Adrenal gland (tissue), 12 donors: Measurements from ENCODE around the gene FBXL17. TPM values are rescaled to one million over a fixed set of nuclear protein-coding genes. Genes with fewer than 3 reads are reported as not detected.
A peak's percentile ranks its signal among the peaks of the same experiment; 100 is the strongest.

Experiments
- DNase-seq, 7 donors: peaks; one replicate each; pipeline ENCODE4 v3.0.0-alpha.2; 2019 to 2020
- H3K27ac ChIP-seq, 5 donors: fragments of 200-600 bp; sonication (generic) in 4 of 5; 1 replicate in 3 of 5; 2 replicates in 2 of 5; pipeline versions ENCODE4 v1.5.1 to v1.8.0; 2016 to 2020; ENCODE audit warnings: mild to moderate bottlenecking in 1 of 5
- H3K27me3 ChIP-seq: fragments of 200-600 bp; 2 replicates; pipeline ENCODE4 v1.8.0; 2021
- H3K36me3 ChIP-seq, 2 donors: fragments of 200-600 bp; replicated peaks in 1 of 2; 1 replicate in 1 of 2; 2 replicates in 1 of 2; pipeline versions ENCODE4 v1.5.1 to v1.8.0; 2018 to 2022
- H3K4me1 ChIP-seq, 2 donors: fragments of 200-600 bp; replicated peaks in 1 of 2; 1 replicate in 1 of 2; 2 replicates in 1 of 2; pipeline versions ENCODE4 v1.5.1 to v1.8.0; 2018 to 2021
- H3K4me3 ChIP-seq, 4 donors: fragments of 200-600 bp; sonication (generic) in 3 of 4; one replicate each; pipeline ENCODE4 v1.5.1; 2016 to 2018
- H3K9me3 ChIP-seq, 3 donors: fragments of 200-600 bp; sonication (generic) in 1 of 3; replicated peaks in 1 of 3; 1 replicate in 2 of 3; 2 replicates in 1 of 3; pipeline versions ENCODE4 v1.5.1 to v1.8.0; 2016 to 2021
- POLR2A ChIP-seq, 2 donors: fragments of 450-650 bp; IDR thresholded peaks; one replicate each; pipeline ENCODE4 v1.6.1; 2017; ENCODE audit warnings: antibody characterized with exemption in 2 of 2, mild to moderate bottlenecking in 2 of 2, moderate library complexity in 1 of 2
- WGBS, 4 donors: extraction: QIAGEN DNeasy Blood & Tissue Kit in 2 of 4; methylation state at CpG; one replicate each; pipeline versions ENCODE4 v1.1.5 to v1.1.7; 2013 to 2017; 5-methylcytosine and 5-hydroxymethylcytosine counted together
- intact Hi-C, 2 donors: fragments of 100-400 bp; cut with DNase I; formaldehyde crosslinking; loops; one replicate each; pipeline versions ENCODE4 v1.14.1 to v1.15.0; 2022 to 2023
- polyA plus RNA-seq, 3 donors: library from polyadenylated mRNA; stranded (reverse); fragments of 200-250 nt in 2 of 3; fragments of 350-450 nt in 1 of 3; fragmentation: Illumina TruSeq in 1 of 3; extraction: RNeasy Lipid Tissue Mini Kit (QIAGEN cat#74804) in 1 of 3; gene quantifications; one replicate each; pipeline ENCODE4 v1.2.3, GENCODE V29; 2013 to 2014
- total RNA-seq, 9 donors: library from RNA; depleted of rRNA in 4 of 9; stranded (reverse); fragments of >200 nt in 4 of 9; fragments of 120-200 nt in 1 of 9; fragmentation: NEBNext Ultra II Directional in 1 of 9; extraction: Animal tissue kit (Norgen Biotek cat#: 25700) in 1 of 9; gene quantifications; one replicate each; pipeline versions ENCODE4 v1.1.0 to v1.2.4, GENCODE V29; 2013 to 2023
- TF ChIP-seq, protein P1 (sequence below), 6 experiments: fragments of 450-650 bp in 4 of 6; fragments of 200-600 bp in 2 of 6; sonication (generic) in 1 of 6; IDR thresholded peaks; 1 replicate in 5 of 6; 2 replicates in 1 of 6; pipeline versions ENCODE4 v1.5.1 to v1.8.0; 2016 to 2021; ENCODE audit warnings: antibody characterized with exemption in 6 of 6, mild to moderate bottlenecking in 2 of 6, moderate library complexity in 1 of 6
- donor health status: healthy with polysubstance abuse.
- donor health status: Bipolar disorder and iron deficiency.
- donor health status: DM: yes; HTN: yes; CAD: no.
- donor health status: DM: no; HTN: no; CAD: no.
- donor health status: DM: no; HTN: no; CAD: no.
- donor health status: DM: yes; HTN: yes; CAD: no.

Gene FBXL17
- total and polyA plus RNA-seq, 12 donors: 4.4 to 29.4 (median 21.3) TPM

DNA sequence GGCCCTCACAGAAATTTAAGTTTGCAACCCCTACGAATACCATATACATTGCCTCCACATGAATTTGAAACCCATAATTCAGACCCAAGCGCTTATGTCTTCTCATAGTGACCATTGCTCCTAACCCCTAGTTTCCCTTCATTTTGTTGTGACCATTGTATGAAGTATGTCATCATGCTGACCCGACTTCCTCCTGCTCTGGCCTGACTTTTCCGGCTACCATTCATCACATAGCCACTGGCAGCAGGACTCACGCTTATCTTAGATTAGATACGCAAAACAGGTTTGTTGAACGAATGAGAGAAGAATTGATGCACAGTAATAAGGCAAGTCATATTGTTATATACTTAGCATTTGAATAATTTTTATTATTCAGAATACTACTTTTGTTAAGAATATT lies 345.4 kb downstream of the FBXL17 start:
- WGBS, 4 donors: 57 to 64% (median 63%) methylated on average over 7 of the region's 7 CpGs

DNA sequence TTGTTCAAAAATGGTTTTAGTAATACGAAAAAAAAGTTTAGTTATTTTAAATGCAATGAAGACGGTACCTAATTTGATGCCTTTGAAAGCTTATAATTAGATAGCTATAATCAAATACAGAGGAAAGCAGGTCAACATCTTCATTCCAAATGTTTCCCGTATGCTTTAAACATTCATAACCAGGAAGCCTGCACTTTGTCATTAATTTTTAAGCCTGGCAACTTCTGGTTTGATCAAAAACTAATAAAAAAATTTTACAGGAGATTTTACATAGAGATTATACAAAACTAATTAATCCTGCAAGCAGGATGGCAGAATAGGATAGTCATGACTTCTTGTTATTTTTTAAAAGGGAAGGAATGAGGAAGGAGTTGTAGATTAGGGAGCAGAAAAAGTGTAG lies 353.0 kb downstream of the FBXL17 start:
- intact Hi-C loops: no loop called here
- Histone ChIP-seq H3K27me3 (no peaks in the 10 kb centered on the region), H3K27ac (no peak overlapping the region), H3K36me3 (no peaks in the 10 kb centered on the region), H3K4me3 (no peak overlapping the region), H3K9me3 (no peaks in the 10 kb centered on the region), H3K4me1 (no peaks in the 10 kb centered on the region)
- DNase-seq: no peak
- TF ChIP-seq, protein P1, sequence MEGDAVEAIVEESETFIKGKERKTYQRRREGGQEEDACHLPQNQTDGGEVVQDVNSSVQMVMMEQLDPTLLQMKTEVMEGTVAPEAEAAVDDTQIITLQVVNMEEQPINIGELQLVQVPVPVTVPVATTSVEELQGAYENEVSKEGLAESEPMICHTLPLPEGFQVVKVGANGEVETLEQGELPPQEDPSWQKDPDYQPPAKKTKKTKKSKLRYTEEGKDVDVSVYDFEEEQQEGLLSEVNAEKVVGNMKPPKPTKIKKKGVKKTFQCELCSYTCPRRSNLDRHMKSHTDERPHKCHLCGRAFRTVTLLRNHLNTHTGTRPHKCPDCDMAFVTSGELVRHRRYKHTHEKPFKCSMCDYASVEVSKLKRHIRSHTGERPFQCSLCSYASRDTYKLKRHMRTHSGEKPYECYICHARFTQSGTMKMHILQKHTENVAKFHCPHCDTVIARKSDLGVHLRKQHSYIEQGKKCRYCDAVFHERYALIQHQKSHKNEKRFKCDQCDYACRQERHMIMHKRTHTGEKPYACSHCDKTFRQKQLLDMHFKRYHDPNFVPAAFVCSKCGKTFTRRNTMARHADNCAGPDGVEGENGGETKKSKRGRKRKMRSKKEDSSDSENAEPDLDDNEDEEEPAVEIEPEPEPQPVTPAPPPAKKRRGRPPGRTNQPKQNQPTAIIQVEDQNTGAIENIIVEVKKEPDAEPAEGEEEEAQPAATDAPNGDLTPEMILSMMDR (IDR thresholded peaks at IDR 0.05): no peak
- no peak for TF ChIP-seq POLR2A (IDR thresholded peaks at IDR 0.05)
- WGBS, 4 donors: 76 to 83% (median 79%) methylated on average over 3 of the region's 3 CpGs

More for the DNA sequence above, 345.4 kb downstream of the FBXL17 start:
- intact Hi-C loops: no loop called here
- Histone ChIP-seq H3K27me3 (no peaks in the 10 kb centered on the region), H3K4me3 (no peak overlapping the region), H3K27ac (no peak overlapping the region), H3K36me3 (no peaks in the 10 kb centered on the region), H3K9me3 (no peaks in the 10 kb centered on the region), H3K4me1 (no peaks in the 10 kb centered on the region)
- no peak for TF ChIP-seq POLR2A (IDR thresholded peaks at IDR 0.05)
- TF ChIP-seq, protein P1 (IDR thresholded peaks at IDR 0.05): no peak
- DNase-seq: peak in 1 of 7 donors; percentile 2

DNA sequence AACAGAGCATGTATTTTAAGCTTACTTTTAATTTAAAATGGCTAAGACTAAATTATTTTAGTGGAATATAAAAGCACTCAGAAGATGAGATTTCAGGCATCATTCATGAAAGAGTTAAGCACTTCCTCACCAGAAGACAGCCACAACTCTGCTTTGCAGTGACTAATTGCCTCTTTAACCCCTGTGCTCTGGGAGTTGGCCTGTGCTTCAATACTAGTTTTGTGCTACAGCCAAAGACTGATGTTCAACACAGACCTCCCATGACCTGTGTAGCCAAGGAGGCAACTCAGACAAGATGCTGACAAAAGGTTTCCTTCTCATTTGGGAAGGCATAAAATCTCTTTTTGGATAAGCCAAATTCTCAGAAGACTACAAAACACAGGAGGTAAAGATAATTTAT lies 353.5 kb downstream of the FBXL17 start:
- TF ChIP-seq, protein P1 (IDR thresholded peaks at IDR 0.05): no peak
- TF ChIP-seq POLR2A (IDR thresholded peaks at IDR 0.05): no peak
- Histone ChIP-seq H3K27ac (no peak overlapping the region), H3K36me3 (no peaks in the 10 kb centered on the region), H3K9me3 (no peaks in the 10 kb centered on the region), H3K4me3 (no peak overlapping the region), H3K4me1 (no peaks in the 10 kb centered on the region), H3K27me3 (no peaks in the 10 kb centered on the region)
- no peak for DNase-seq
- intact Hi-C loops: no loop called here

DNA sequence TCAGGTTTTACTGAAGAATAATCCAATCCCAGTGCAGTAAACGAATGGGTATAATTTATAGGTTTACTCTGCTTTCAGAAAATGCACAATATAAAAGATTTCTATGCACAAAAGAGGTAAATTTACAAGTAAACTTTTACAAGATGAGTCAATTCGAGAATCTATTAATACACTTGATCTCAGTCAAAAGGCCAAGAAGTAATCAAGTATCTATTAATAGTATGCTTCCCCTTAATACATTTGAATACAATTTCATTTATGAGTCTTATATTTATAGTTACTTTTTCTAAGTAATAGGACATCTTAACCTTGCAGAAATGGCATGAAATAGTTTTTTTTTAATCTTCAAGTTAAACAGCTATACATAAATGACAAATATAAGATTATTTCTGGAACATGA lies 355.9 kb downstream of the FBXL17 start:
- no peak for DNase-seq
- intact Hi-C loops: no loop called here
- Histone ChIP-seq H3K27me3 (no peaks in the 10 kb centered on the region), H3K36me3 (no peaks in the 10 kb centered on the region), H3K4me3 (no peak overlapping the region), H3K4me1 (no peaks in the 10 kb centered on the region), H3K27ac (no peak overlapping the region), H3K9me3 (no peaks in the 10 kb centered on the region)
- TF ChIP-seq POLR2A (IDR thresholded peaks at IDR 0.05): no peak
- TF ChIP-seq, protein P1 (IDR thresholded peaks at IDR 0.05): no peak
- WGBS, 4 donors: 81 to 94% (median 93%) methylated on average over 2 of the region's 2 CpGs
